GM21367 (cell line): ENCODE results near the gene POLQ.
"Not testable (repeated sequence)": the region's sequence is repeated elsewhere in the genome, so short reads cannot be mapped to it uniquely, and the experiment has no call there.

Source experiments
- ATAC-seq: cut with Tn5 transposase; IDR thresholded peaks from one replicate; pipeline ENCODE4 v1.9.1; 2021; ENCODE audit not compliant: unreplicated experiment

The POLQ gene

GRCh38 chr3:121430664-121431215, 115.0 kb downstream of the POLQ start:
- no peak for ATAC-seq

GRCh38 chr3:121424549-121424948, 121.2 kb downstream of the POLQ start:
- ATAC-seq: no peak

- no peak for ATAC-seq
Observed at GRCh38 chr3:121418182-121418581, 127.6 kb downstream of the POLQ start.

- no peak for ATAC-seq
Observed at GRCh38 chr3:121414924-121415323, 130.9 kb downstream of the POLQ start.

DNA sequence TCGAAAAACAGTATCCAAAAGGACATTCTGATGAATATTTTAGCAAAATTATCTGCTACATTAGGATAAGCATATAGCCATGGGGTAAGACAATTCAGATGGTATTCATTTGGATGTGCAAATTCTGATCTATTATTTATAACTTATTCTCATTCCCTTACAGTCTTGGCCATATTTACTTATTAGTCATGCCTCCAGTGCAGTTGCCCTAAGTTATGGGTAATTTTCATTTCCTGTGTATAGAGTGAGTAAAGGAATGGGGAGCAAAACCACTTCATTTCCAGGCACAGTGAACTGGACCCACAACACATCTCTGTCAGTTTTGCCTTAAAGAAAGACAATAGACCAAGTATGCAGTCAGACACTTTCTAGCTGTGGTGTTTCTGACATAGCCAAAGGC, 134.3 kb downstream of the POLQ start:
- ATAC-seq: no peak

DNA sequence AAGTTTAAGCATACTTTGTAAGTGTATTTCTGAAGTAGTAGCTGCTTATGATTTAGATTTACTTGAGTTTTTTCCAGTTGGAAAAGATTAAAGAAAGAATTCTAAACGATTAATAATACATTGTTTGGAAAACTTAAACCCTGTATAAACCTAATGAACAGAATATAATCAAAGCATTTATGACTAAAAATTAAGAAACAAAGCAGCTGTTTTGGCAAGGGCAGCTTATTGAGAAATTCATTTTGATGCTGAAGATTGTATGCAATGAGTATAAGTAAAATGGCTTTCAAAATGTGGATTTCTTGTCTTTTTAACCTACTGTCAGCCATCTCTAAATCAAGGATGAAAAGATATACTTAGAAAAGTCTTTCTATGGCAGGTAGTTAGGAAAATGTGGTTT, 140.2 kb downstream of the POLQ start:
- ATAC-seq: no peak

- no peak for ATAC-seq
Observed at GRCh38 chr3:121399820-121400219, 146.0 kb downstream of the POLQ start.

- not testable (repeated sequence) for ATAC-seq
Observed at GRCh38 chr3:121398051-121398450, 147.7 kb downstream of the POLQ start.

GRCh38 chr3:121395967-121396366, 149.8 kb downstream of the POLQ start:
- ATAC-seq: not testable (repeated sequence)

DNA sequence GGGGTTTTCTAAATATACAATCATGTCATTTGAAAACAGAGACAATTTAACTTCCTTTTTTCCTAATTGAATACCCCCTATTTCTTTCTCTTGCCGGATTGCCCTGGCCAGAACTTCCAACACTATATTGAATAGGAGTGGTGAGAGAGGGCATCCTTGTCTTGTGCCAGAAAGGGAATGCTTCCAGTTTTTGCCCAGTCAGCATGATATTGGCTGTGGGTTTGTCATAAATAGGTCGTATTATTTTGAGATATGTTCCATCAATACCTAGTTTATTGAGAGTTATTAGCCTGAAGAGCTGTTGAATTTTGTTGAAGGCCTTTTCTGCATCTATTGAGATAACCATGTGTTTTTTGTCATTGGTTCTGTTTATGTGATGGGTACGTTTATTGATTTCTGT, 157.5 kb downstream of the POLQ start:
- ATAC-seq: not testable (repeated sequence)
